Neural cell (in vitro differentiated cells): Measurements from ENCODE around the gene MORC3.

Source experiments
- CTCF ChIP-seq: fragments of 450-650 bp; IDR thresholded peaks from 2 replicates; pipeline ENCODE4 v1.5.1; 2014; ENCODE audit warnings: antibody characterized with exemption, mild to moderate bottlenecking, moderate library complexity; ENCODE audit not compliant: poor library complexity, severe bottlenecking
- EP300 ChIP-seq: fragments of 450-650 bp; conservative IDR thresholded peaks from 2 replicates; pipeline ENCODE4 v1.6.1; 2014; ENCODE audit warnings: antibody characterized with exemption, mild to moderate bottlenecking, moderate library complexity; ENCODE audit not compliant: poor library complexity, severe bottlenecking
- EZH2 ChIP-seq: fragments of 200-600, 300-800 bp; shearing (Covaris generic), sonication (generic); IDR thresholded peaks from 2 replicates; pipeline ENCODE4 v1.6.1; 2014; ENCODE audit warnings: antibody characterized with exemption, low read length, borderline replicate concordance, mild to moderate bottlenecking; ENCODE audit not compliant: insufficient read depth, poor library complexity, severe bottlenecking
- MXI1 ChIP-seq: fragments of 450-650 bp; conservative IDR thresholded peaks from 2 replicates; pipeline ENCODE4 v1.6.1; 2014; ENCODE audit warnings: antibody characterized with exemption, mild to moderate bottlenecking; ENCODE audit not compliant: poor library complexity, severe bottlenecking
- POLR2AphosphoS5 ChIP-seq: IDR thresholded peaks from 2 replicates; pipeline ENCODE4 v1.6.1; 2012
- SMC3 ChIP-seq: fragments of 450-650 bp; conservative IDR thresholded peaks from 2 replicates; pipeline ENCODE4 v1.6.1; 2014; ENCODE audit warnings: antibody characterized with exemption, mild to moderate bottlenecking, moderate library complexity; ENCODE audit not compliant: poor library complexity
- TAF1 ChIP-seq: IDR thresholded peaks from 2 replicates; pipeline ENCODE4 v1.6.1; 2012; ENCODE audit warnings: low read depth
- TF ChIP-seq, protein P1 (sequence below): IDR thresholded peaks from 2 replicates; pipeline ENCODE4 v1.6.1; 2012; ENCODE audit warnings: borderline replicate concordance

DNA sequence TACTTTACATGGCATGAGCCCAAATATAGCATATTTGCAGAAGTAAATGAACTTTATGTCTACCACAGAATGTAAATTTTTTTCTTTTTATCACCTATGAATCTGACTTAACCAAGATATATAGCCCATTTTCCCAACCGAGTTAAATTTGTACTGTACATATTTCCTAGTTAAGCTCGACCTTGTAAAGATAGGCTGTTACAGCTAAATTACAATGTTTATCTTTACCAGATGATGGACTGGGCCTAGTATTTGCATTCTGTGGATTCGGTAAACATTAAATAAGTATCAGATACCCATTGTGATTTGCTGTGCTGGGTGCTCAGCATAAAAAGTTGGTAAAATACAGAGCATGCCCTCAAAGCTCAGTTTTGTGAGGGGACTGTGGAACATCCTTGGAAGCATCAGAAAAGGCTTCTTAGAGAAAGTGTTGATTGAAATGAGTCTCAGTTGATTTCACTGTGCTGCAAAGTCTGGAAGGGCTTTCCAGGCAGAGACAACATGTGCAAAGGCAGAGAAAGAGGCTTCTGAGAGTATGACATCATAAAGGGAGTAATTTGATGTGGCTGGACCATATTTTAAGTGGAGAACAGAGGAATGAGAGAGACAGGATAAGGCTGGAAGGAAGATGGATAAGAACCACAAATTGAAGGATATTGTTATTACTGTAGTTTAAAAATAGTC, 27.4 kb downstream of the MORC3 start:
- TF ChIP-seq CTCF (no peak), SMC3 (no peak), TAF1 (no peak), EP300 (no peak), EZH2 (no peak), POLR2AphosphoS5 (no peak), MXI1 (no peak)
- TF ChIP-seq, protein P1, sequence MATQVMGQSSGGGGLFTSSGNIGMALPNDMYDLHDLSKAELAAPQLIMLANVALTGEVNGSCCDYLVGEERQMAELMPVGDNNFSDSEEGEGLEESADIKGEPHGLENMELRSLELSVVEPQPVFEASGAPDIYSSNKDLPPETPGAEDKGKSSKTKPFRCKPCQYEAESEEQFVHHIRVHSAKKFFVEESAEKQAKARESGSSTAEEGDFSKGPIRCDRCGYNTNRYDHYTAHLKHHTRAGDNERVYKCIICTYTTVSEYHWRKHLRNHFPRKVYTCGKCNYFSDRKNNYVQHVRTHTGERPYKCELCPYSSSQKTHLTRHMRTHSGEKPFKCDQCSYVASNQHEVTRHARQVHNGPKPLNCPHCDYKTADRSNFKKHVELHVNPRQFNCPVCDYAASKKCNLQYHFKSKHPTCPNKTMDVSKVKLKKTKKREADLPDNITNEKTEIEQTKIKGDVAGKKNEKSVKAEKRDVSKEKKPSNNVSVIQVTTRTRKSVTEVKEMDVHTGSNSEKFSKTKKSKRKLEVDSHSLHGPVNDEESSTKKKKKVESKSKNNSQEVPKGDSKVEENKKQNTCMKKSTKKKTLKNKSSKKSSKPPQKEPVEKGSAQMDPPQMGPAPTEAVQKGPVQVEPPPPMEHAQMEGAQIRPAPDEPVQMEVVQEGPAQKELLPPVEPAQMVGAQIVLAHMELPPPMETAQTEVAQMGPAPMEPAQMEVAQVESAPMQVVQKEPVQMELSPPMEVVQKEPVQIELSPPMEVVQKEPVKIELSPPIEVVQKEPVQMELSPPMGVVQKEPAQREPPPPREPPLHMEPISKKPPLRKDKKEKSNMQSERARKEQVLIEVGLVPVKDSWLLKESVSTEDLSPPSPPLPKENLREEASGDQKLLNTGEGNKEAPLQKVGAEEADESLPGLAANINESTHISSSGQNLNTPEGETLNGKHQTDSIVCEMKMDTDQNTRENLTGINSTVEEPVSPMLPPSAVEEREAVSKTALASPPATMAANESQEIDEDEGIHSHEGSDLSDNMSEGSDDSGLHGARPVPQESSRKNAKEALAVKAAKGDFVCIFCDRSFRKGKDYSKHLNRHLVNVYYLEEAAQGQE, result no peak
